K562 (cell line): ENCODE results near the gene SAP25. TPM values are rescaled to one million over a fixed set of nuclear protein-coding genes. Genes with fewer than 3 reads are reported as not detected.
A peak's percentile ranks its signal among the peaks of the same experiment; 100 is the strongest.

Source experiments
- CXXC5 ChIP-seq: fragments of 250-450 bp; sonication (Bioruptor Pico); IDR thresholded peaks from 2 replicates; pipeline ENCODE4 v1.8.0; 2022; ENCODE audit warnings: inconsistent platforms, mild to moderate bottlenecking, moderate library complexity
- IFI16 ChIP-seq: fragments of 250-450 bp; sonication (Bioruptor Pico); IDR thresholded peaks from 2 replicates; pipeline ENCODE4 v2.1.2; 2022; ENCODE audit warnings: mild to moderate bottlenecking, inconsistent platforms
- L3MBTL2 ChIP-seq: fragments of 450-650 bp; IDR thresholded peaks from 2 replicates; pipeline ENCODE4 v1.6.1; 2016; ENCODE audit warnings: mild to moderate bottlenecking, moderate library complexity
- MCM3 ChIP-seq: fragments of 450-650 bp; IDR thresholded peaks from 2 replicates; pipeline ENCODE4 v1.6.1; 2016
- MCM7 ChIP-seq, 2 experiments: fragments of 450-650 bp; IDR thresholded peaks; 2 replicates each; pipeline ENCODE4 v1.6.1; 2016 to 2018
- NCOA2 ChIP-seq, 2 experiments: fragments of 450-650 bp; IDR thresholded peaks; 2 replicates each; pipeline ENCODE4 v1.6.1; 2018; ENCODE audit warnings: mild to moderate bottlenecking in 2 of 2, moderate library complexity in 1 of 2; ENCODE audit not compliant: partially characterized antibody in 2 of 2
- NELFE ChIP-seq: IDR thresholded peaks from 2 replicates; pipeline ENCODE4 v1.6.1; 2011; ENCODE audit warnings: mild to moderate bottlenecking; ENCODE audit not compliant: insufficient read depth, insufficient read length
- NFRKB ChIP-seq: fragments of 450-650 bp; IDR thresholded peaks from 2 replicates; pipeline ENCODE4 v1.6.1; 2016; ENCODE audit warnings: low read depth
- RFX5 ChIP-seq: IDR thresholded peaks from 2 replicates; pipeline ENCODE4 v1.6.1; 2011; ENCODE audit warnings: low read depth, mild to moderate bottlenecking, improper control_type of control experiment, low read length
- SIN3B ChIP-seq: fragments of 450-650 bp; IDR thresholded peaks from 2 replicates; pipeline ENCODE4 v1.6.1; 2017; ENCODE audit warnings: low read depth, mild to moderate bottlenecking, moderate library complexity
- ZFP1 ChIP-seq: fragments of 450-650 bp; formaldehyde crosslinking; IDR thresholded peaks from 2 replicates; pipeline ENCODE4 v1.4.0; 2020; ENCODE audit warnings: mild to moderate bottlenecking, mixed read lengths
- ZNF41 ChIP-seq: fragments of 250-450 bp; sonication (Bioruptor Pico); conservative IDR thresholded peaks from 2 replicates; pipeline ENCODE4 v1.4.0; 2020; ENCODE audit warnings: mild to moderate bottlenecking
- ZNF785 ChIP-seq: fragments of 250-450 bp; sonication (Bioruptor Pico); IDR thresholded peaks from 2 replicates; pipeline ENCODE4 v1.4.0; 2020; ENCODE audit warnings: mild to moderate bottlenecking
- polyA plus RNA-seq, 8 experiments: library from polyadenylated mRNA; depleted of rRNA in 4 of 8; stranded (reverse) in 5 of 8; unstranded in 3 of 8; fragments of >200 nt; fragmentation: Nextera tagmentation in 2 of 8; fragmentation: Illumina TruSeq in 1 of 8; extraction: Ambion mirVana in 2 of 8; extraction: Trizol in 1 of 8; gene quantifications; 2 replicates each; pipeline versions ENCODE4 v1.2.1 to v1.2.3, GENCODE V29; 2011 to 2014; ENCODE audit warnings: inconsistent platforms in 1 of 8, missing spikeins in 1 of 8
- total RNA-seq, 7 experiments: library from RNA; depleted of rRNA in 6 of 7; stranded (reverse); fragments of >200 nt in 6 of 7; fragmentation: Illumina TruSeq in 2 of 7; extraction: Trizol in 2 of 7; gene quantifications; 2 replicates each; pipeline versions ENCODE4 v1.2.1 to v1.2.3, GENCODE V29; 2011 to 2021; ENCODE audit warnings: low replicate concordance in 1 of 7
- TF ChIP-seq, protein P1 (sequence below): fragments of 450-650 bp; formaldehyde crosslinking; IDR thresholded peaks from 2 replicates; pipeline ENCODE4 v1.4.0; 2022; ENCODE audit warnings: missing genetic modification characterization
- TF ChIP-seq, protein P2 (sequence below): sonication (generic); formaldehyde crosslinking; IDR thresholded peaks from 2 replicates; pipeline ENCODE4 v1.8.0; 2022; ENCODE audit warnings: mild to moderate bottlenecking, missing genetic modification reagents

Gene SAP25
- total and polyA plus RNA-seq, 9 of the 15 experiments (the other 6 are each of a cell fraction or from before 2014, with no cell fraction given), result 0.13 to 5.3 (median 0.78) TPM; not detected in 1

DNA sequence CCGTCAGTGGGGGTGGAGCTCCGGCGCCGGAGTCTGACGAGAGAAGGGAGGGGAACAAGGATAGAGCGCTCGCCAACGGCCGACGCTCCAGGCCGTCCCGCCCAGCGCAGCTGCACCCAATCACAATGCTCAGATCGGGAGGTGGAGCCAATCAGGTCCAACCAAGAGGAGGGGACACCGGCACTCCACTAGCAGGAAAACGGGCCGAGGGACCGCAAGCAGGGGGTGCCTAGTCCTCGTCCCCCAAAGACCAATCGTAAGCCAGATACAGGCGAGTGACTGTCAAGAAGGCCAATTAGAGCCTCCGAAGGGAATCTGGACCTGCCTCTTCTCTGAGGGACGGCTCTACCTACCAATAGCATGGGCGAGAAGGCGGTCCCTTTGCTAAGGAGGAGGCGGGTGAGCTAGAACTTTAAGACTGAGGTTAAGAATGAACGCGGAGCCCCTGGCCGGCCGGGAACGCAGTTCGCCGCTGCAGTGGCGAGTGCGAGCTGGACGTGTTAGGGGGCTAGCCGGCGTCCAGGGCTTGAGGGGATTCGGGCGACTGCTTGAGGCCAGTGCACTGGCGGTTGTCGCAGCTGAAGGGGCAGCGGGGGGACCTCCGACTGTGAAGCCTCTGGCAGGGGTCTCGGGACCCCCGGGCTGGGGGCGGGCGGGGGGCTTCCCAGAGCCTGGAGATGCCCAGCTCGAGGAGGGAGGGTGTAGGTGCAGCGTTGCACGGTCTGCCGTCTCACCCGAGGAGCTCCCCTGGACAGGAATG lies 12.7 kb upstream of the SAP25 start, which contains the start of gene FBXO24 (continued):
- peak; percentile 77; the same call in 1 of the 2 replicates for TF ChIP-seq CXXC5 (CRISPR knock-in tag)
- TF ChIP-seq ZFP1, result no peak
- no peak for TF ChIP-seq MCM7 (IDR thresholded peaks at IDR 0.05)
- peak; percentile 51; the same call in 1 of the 2 replicates for TF ChIP-seq SIN3B
- peak; percentile 65; the same call in 1 of the 2 replicates for TF ChIP-seq L3MBTL2
- TF ChIP-seq NFRKB, result peak; percentile 18; the same call in 1 of the 2 replicates
- no peak for TF ChIP-seq ZNF785 (CRISPR knock-in tag)
- TF ChIP-seq, protein P1, sequence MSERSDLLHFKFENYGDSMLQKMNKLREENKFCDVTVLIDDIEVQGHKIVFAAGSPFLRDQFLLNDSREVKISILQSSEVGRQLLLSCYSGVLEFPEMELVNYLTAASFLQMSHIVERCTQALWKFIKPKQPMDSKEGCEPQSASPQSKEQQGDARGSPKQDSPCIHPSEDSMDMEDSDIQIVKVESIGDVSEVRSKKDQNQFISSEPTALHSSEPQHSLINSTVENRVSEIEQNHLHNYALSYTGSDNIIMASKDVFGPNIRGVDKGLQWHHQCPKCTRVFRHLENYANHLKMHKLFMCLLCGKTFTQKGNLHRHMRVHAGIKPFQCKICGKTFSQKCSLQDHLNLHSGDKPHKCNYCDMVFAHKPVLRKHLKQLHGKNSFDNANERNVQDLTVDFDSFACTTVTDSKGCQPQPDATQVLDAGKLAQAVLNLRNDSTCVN, result no peak
- no peak for TF ChIP-seq MCM3
- TF ChIP-seq ZNF41 (CRISPR knock-in tag), result no peak
- no peak for TF ChIP-seq IFI16 (CRISPR knock-in tag)
- TF ChIP-seq, protein P2, sequence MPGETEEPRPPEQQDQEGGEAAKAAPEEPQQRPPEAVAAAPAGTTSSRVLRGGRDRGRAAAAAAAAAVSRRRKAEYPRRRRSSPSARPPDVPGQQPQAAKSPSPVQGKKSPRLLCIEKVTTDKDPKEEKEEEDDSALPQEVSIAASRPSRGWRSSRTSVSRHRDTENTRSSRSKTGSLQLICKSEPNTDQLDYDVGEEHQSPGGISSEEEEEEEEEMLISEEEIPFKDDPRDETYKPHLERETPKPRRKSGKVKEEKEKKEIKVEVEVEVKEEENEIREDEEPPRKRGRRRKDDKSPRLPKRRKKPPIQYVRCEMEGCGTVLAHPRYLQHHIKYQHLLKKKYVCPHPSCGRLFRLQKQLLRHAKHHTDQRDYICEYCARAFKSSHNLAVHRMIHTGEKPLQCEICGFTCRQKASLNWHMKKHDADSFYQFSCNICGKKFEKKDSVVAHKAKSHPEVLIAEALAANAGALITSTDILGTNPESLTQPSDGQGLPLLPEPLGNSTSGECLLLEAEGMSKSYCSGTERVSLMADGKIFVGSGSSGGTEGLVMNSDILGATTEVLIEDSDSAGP (CRISPR knock-in tag), result peak; percentile 87
- no peak for TF ChIP-seq NCOA2 (IDR thresholded peaks at IDR 0.05; ENCODE audit: partially characterized antibody in 2 of 2)
- no peak for TF ChIP-seq NELFE
- TF ChIP-seq RFX5, result peak; percentile 55; the same call in 1 of the 2 replicates
- TF ChIP-seq, all 486 proteins: peak for 79
